Measurements from ENCODE around the gene LDB1.

Gene LDB1

DNA sequence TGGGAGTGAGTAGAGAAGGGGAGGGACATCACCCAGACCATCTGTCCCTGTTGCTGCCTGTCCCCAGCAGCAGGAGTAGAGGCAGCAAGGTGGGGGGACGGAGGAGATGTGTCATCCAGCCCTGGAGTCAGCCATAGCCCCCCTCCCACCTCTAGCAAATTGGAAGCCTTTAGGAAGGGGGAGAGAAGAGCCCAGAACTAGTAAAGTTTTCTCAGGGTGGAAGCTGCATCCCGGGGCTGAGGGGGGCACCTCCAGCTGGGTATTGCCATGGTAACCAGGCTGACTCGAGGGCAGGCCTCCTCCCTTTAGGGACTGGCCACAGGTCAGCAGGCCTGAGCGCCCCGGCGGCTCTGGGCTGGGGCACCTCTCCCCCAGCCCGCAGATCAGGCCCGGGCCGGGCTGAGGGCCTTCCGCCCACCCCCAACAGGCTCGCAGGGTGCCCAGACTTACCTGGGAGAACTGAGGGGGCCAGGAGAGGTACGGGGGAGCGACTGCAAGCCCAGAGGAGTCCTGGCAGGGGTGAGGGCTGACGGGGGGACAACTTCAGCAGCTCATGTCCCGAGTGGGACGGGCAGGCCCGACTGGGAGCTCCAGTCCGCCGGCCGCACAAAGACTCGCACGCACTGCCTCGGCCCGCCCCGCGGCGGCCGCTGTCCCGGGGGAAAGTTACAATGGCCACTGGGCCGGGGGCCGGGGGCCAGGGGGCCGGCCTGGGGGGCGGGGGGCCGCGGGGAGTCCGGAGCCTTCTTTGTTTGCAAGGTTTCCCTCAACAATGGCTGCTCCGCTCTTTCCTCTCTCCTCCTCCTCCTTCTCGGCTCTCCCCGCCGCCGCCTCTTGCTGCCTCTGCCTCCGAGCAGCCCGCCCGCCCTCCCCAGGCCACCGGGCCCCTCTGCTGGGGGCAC is 6.0 kb downstream of the LDB1 start:
- Histone ChIP-seq H3K4me3 (ENCODE audit: low read depth, low read length) (peak overlapping the region; percentile 80), H3K27me3 (replicated peaks) (no peaks in the 10 kb centered on the region), H3K36me3 (replicated peaks) (peaks cover 22% of the 10 kb centered on the region), H3K27ac (peak overlapping the region; percentile 43)
- TF ChIP-seq, protein P1, sequence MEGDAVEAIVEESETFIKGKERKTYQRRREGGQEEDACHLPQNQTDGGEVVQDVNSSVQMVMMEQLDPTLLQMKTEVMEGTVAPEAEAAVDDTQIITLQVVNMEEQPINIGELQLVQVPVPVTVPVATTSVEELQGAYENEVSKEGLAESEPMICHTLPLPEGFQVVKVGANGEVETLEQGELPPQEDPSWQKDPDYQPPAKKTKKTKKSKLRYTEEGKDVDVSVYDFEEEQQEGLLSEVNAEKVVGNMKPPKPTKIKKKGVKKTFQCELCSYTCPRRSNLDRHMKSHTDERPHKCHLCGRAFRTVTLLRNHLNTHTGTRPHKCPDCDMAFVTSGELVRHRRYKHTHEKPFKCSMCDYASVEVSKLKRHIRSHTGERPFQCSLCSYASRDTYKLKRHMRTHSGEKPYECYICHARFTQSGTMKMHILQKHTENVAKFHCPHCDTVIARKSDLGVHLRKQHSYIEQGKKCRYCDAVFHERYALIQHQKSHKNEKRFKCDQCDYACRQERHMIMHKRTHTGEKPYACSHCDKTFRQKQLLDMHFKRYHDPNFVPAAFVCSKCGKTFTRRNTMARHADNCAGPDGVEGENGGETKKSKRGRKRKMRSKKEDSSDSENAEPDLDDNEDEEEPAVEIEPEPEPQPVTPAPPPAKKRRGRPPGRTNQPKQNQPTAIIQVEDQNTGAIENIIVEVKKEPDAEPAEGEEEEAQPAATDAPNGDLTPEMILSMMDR (IDR thresholded peaks at IDR 0.05; ENCODE audit: low read depth, low read length, missing control alignments) = no peak
- DNase-seq = no peak
- in situ Hi-C loops (cut with HindIII; ENCODE audit: low pct_ligation_motif_present, low sequenced_read_pairs) = no loop called here

DNA sequence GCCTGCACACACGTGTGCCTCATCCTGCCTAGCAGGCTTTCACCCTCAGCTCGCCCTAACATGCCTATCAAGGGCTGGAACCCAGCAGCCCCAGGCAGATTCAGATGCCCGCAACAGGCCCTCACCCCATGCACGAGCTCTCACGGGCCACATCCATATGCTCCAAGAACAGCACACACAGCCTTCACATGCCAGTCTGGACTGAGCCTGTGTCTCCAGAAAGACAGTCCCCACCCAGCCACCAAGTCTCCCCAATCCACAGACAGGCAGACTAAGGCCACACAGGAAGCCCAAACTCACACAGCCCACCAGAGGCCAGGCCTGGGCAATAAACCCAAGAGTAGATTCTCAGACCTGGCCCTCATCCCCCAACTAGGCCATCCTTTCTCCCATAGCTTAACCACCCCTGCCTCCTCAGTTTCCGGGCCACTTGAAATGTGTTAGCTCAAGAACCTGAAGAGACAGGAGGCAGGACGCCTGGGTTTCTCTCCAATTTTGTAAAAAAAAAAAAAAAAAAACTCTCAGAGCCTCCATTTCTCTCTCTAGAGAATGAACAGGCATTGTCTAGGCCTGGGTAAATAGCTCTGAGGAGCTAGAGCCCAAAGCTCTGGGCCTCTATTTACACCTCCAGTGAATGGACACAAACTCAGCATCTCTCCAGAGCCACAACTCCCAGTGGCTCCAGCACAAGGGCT is 6.8 kb downstream of the LDB1 start:
- Histone ChIP-seq H3K4me3 (ENCODE audit: low read depth, low read length) (peak overlapping the region; percentile 80), H3K27ac (no peak overlapping the region), H3K36me3 (replicated peaks) (peaks cover 30% of the 10 kb centered on the region), H3K27me3 (replicated peaks) (no peaks in the 10 kb centered on the region)
- in situ Hi-C loops (cut with HindIII; ENCODE audit: low pct_ligation_motif_present, low sequenced_read_pairs) = no loop called here
- no peak for DNase-seq
- TF ChIP-seq, protein P1 (IDR thresholded peaks at IDR 0.05; ENCODE audit: low read depth, low read length, missing control alignments) = no peak

DNA sequence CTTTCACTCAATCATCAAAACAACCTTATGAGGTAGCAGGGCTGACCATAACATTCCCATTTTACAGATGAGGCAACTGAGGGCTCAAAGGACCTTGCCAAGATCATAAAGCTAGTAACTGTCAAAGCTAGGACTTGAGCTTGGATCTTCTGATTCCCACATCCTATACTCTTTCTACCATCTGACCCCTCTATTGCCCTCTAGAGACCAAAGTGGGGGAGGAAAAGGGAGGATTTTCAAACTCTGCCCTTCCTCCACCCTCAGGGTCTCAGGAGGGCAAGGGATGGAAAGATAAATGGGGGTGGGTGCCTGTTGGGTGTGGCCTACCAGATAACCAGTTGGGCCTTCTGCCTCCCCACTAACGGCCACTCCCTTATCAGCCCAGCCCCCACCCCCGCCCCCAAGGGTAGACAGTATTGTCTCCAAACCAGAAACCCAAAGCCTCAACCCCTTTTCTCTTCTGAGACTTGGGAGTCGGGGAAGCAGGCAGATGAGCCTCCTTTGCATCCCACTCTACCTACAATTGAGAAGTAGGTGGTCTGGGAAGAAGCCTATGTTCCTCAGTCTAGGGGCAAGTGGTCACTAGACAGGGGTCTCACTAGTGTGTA is 7.9 kb downstream of the LDB1 start:
- no peak overlapping the region for H3K4me3 ChIP-seq (ENCODE audit: low read depth, low read length)
- no peak for DNase-seq
- TF ChIP-seq, protein P1 (IDR thresholded peaks at IDR 0.05; ENCODE audit: low read depth, low read length, missing control alignments) = peak; percentile 39
- H3K27ac ChIP-seq = no peak overlapping the region
- peaks cover 40% of the 10 kb centered on the region for H3K36me3 ChIP-seq (replicated peaks)
- H3K27me3 ChIP-seq (replicated peaks) = no peaks in the 10 kb centered on the region
- in situ Hi-C loops (cut with HindIII; ENCODE audit: low pct_ligation_motif_present, low sequenced_read_pairs) = no loop called here

DNA sequence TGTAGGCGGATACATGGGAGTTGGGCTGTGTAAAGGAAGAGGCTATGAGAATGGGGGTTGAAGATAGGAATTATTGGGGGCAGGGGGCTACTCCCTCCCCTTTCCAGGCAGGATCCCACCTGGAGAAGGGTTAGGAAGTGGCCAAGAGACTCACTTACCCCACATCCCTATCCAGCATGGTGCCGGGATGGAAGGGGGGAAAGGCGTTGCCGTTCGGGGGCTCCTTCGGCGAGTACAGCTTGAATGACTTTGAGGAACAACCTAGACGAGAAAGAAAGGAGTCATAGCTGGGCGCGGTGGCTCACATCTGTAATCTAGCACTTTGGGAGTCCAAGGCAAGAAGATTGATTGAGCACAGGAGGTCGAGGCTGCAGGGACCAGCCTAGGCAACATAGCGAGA is 8.9 kb downstream of the LDB1 start:
- in situ Hi-C loops (cut with HindIII; ENCODE audit: low pct_ligation_motif_present, low sequenced_read_pairs) = no loop called here
- H3K27me3 ChIP-seq (replicated peaks) = no peaks in the 10 kb centered on the region
- TF ChIP-seq, protein P1 (IDR thresholded peaks at IDR 0.05; ENCODE audit: low read depth, low read length, missing control alignments) = no peak
- no peak overlapping the region for H3K27ac ChIP-seq
- DNase-seq = no peak
- peaks cover 46% of the 10 kb centered on the region for H3K36me3 ChIP-seq (replicated peaks)
- H3K4me3 ChIP-seq (ENCODE audit: low read depth, low read length) = no peak overlapping the region

DNA sequence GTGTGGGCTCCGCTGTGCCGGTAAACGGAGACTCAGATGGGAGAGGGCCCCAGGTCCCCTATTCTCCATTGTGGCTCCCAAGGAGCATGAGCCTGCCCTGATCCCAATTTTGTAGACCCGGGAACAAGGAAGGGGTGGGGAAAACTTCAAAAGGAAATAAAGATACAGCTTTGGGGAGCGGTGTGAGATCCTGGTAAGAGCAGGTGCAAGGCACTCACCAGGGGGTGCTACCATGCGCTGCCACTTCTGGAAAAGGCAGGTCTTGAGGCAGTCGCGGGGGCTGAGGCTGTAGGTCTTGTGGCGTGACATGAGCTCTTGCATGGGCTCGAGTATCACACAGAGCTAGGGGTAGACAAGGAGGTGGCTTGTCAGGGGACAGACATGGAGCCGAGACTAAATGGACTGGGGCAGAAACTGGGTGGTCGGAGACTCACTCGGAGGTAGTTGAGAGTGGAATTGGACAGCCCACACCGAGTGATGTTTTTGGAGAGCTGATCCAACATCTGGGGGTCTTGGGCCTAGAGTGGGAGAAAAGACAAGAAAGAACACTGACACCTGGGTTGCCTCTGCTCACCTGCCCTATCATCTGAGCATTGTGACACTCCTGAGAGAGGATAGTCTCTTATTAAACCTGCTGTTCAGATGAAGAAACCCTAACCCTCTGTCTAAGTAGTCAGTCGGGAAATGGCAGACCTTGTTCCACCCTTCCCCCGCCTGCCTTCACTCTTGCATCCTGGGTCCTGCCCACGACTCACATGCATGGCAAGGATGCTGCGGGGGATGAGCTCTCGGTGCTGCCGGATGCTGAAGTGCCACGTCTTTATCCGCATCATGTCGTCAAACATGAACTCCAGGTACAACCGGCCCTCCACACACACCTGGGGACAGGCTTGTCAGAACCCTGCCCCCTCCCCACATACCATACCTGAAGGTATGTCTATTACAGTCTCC is 10.7 kb downstream of the LDB1 start:
- no peak overlapping the region for H3K27ac ChIP-seq
- TF ChIP-seq, protein P1 (IDR thresholded peaks at IDR 0.05; ENCODE audit: low read depth, low read length, missing control alignments) = no peak
- in situ Hi-C loops (cut with HindIII; ENCODE audit: low pct_ligation_motif_present, low sequenced_read_pairs) = no loop called here
- no peaks in the 10 kb centered on the region for H3K27me3 ChIP-seq (replicated peaks)
- no peak overlapping the region for H3K4me3 ChIP-seq (ENCODE audit: low read depth, low read length)
- H3K36me3 ChIP-seq (replicated peaks) = peaks cover 46% of the 10 kb centered on the region
- DNase-seq = no peak

All from brain microvascular endothelial cell (primary cell).